OCI-LY1 (cell line): ENCODE measurements around the gene TAAR2.

Experiments used
- CTCF ChIP-seq: fragments of 200-600 bp; sonication (generic), shearing (Covaris generic); IDR thresholded peaks from 2 replicates; pipeline ENCODE4 v1.5.1; 2017; ENCODE audit warnings: mild to moderate bottlenecking, antibody characterized with exemption, low read length, moderate library complexity, mixed read lengths
- EZH2 ChIP-seq: fragments of 200-600 bp; sonication (generic), shearing (Covaris generic); IDR thresholded peaks from 2 replicates; pipeline ENCODE4 v1.8.0; 2017; ENCODE audit warnings: borderline replicate concordance, mixed run types, mild to moderate bottlenecking, antibody characterized with exemption, low read length, moderate library complexity, mixed read lengths

GRCh38 chr6:132571774-132572173 is 52.3 kb downstream of the TAAR2 start:
- TF ChIP-seq CTCF = no peak
- no peak for TF ChIP-seq EZH2
